ENCODE measurements around the gene GLA.

GLA gene

GRCh38 chrX:101368800-101369199 is 38.9 kb downstream of the GLA start:
- Histone ChIP-seq H3K36me3 (ENCODE audit: low read length) (peaks cover 3% of the 10 kb centered on the region; the same call in 1 of the 2 replicates), H3K9me3 (ENCODE audit: insufficient read depth, low read length) (no peaks in the 10 kb centered on the region), H4K20me1 (ENCODE audit: low read depth, low read length) (no peaks in the 10 kb centered on the region), H3K79me2 (ENCODE audit: insufficient read depth, low read length) (no peaks in the 10 kb centered on the region), H3K9ac (ENCODE audit: low read length) (no peak overlapping the region), H3K27me3 (ENCODE audit: low read length) (no peaks in the 10 kb centered on the region), H3K9me2 (replicated peaks; ENCODE audit: insufficient read depth, low read length) (no peaks in the 10 kb centered on the region), H2AFZ (ENCODE audit: low read depth, low read length, severe bottlenecking) (no peak overlapping the region), H3K4me2 (ENCODE audit: low read depth, low read length, poor library complexity, severe bottlenecking) (no peak overlapping the region), H3K27ac (ENCODE audit: low read depth, low read length) (no peak overlapping the region), H3F3A (ENCODE audit: insufficient read depth) (no peaks in the 10 kb centered on the region), H3K4me3 (ENCODE audit: insufficient read depth, low read length, poor library complexity, severe bottlenecking) (no peak overlapping the region)
- TF ChIP-seq EZH2phosphoT487 (conservative IDR thresholded peaks at IDR 0.05; ENCODE audit: low read length): no peak
- TF ChIP-seq, protein P1, sequence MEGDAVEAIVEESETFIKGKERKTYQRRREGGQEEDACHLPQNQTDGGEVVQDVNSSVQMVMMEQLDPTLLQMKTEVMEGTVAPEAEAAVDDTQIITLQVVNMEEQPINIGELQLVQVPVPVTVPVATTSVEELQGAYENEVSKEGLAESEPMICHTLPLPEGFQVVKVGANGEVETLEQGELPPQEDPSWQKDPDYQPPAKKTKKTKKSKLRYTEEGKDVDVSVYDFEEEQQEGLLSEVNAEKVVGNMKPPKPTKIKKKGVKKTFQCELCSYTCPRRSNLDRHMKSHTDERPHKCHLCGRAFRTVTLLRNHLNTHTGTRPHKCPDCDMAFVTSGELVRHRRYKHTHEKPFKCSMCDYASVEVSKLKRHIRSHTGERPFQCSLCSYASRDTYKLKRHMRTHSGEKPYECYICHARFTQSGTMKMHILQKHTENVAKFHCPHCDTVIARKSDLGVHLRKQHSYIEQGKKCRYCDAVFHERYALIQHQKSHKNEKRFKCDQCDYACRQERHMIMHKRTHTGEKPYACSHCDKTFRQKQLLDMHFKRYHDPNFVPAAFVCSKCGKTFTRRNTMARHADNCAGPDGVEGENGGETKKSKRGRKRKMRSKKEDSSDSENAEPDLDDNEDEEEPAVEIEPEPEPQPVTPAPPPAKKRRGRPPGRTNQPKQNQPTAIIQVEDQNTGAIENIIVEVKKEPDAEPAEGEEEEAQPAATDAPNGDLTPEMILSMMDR (IDR thresholded peaks at IDR 0.05; ENCODE audit: insufficient read depth, low read length, poor library complexity, severe bottlenecking): no peak

DNA sequence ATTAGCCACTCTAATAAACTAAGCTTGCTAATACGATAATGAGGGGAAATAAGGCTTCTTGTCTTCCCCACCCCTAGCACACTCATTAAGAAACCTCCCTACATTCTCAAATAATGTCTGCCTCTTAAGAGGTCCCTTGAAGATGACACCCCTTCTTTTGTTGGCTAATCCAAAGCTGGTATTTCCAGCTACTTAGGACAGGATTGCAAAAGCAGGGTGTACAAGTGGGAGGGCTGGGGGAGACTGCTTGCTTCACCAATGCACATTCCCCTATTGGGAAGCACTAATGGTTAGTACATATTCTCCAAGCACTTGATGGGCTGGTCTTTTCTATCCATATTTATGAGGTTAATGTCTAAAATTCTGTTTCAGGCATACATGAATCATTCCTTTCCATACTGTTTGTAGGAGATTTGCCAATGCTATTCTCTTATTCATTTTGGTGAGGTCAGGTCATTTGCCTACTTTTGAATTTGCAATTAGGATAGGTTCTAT is 42.4 kb downstream of the GLA start:
- H3K9ac ChIP-seq (ENCODE audit: low read length): no peak overlapping the region
- no peaks in the 10 kb centered on the region for H3K9me2 ChIP-seq (replicated peaks; ENCODE audit: insufficient read depth, low read length)
- no peak overlapping the region for H3K4me3 ChIP-seq (ENCODE audit: insufficient read depth, low read length, poor library complexity, severe bottlenecking)
- H2AFZ ChIP-seq (ENCODE audit: low read depth, low read length, severe bottlenecking): no peak overlapping the region
- no peak overlapping the region for H3K27ac ChIP-seq (ENCODE audit: low read depth, low read length)
- no peaks in the 10 kb centered on the region for H3F3A ChIP-seq (ENCODE audit: insufficient read depth)
- H3K36me3 ChIP-seq (ENCODE audit: low read length): no peaks in the 10 kb centered on the region; the same call in 1 of the 2 replicates
- no peaks in the 10 kb centered on the region for H3K79me2 ChIP-seq (ENCODE audit: insufficient read depth, low read length)
- no peak overlapping the region for H3K4me2 ChIP-seq (ENCODE audit: low read depth, low read length, poor library complexity, severe bottlenecking)
- no peaks in the 10 kb centered on the region for H3K9me3 ChIP-seq (ENCODE audit: insufficient read depth, low read length)
- no peaks in the 10 kb centered on the region for H4K20me1 ChIP-seq (ENCODE audit: low read depth, low read length)
- no peaks in the 10 kb centered on the region for H3K27me3 ChIP-seq (ENCODE audit: low read length)
- TF ChIP-seq, protein P1 (IDR thresholded peaks at IDR 0.05; ENCODE audit: insufficient read depth, low read length, poor library complexity, severe bottlenecking): no peak
- TF ChIP-seq EZH2phosphoT487 (conservative IDR thresholded peaks at IDR 0.05; ENCODE audit: low read length): no peak

DNA sequence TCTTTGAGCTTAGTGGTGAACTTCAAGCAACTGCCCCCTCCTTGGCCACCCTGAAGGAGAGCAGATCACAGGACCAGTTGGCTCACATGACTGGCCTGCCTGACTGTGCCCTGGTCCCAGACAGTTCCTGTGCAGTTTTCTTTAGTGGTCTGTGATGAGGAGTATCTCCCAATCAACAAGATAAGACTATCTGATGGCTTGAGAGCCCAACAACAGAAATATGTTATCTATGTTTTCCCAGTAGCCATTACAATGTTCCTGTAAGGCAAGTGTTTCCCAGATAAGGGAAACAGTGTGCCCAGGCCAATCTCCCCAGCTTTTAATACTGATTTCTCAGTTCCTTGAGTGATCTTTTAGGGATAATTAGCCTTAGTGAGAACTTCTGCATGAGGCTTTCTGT is 45.0 kb downstream of the GLA start:
- TF ChIP-seq, protein P1 (IDR thresholded peaks at IDR 0.05; ENCODE audit: insufficient read depth, low read length, poor library complexity, severe bottlenecking): no peak
- TF ChIP-seq EZH2phosphoT487 (conservative IDR thresholded peaks at IDR 0.05; ENCODE audit: low read length): no peak
- H3K27ac ChIP-seq (ENCODE audit: low read depth, low read length): no peak overlapping the region

More for the DNA sequence above, 45.0 kb downstream of the GLA start:
- Histone ChIP-seq H3K4me3 (ENCODE audit: insufficient read depth, low read length, poor library complexity, severe bottlenecking) (no peak overlapping the region), H2AFZ (ENCODE audit: low read depth, low read length, severe bottlenecking) (no peak overlapping the region), H3K9me2 (replicated peaks; ENCODE audit: insufficient read depth, low read length) (no peaks in the 10 kb centered on the region), H3K9me3 (ENCODE audit: insufficient read depth, low read length) (no peaks in the 10 kb centered on the region), H3K9ac (ENCODE audit: low read length) (no peak overlapping the region), H3F3A (ENCODE audit: insufficient read depth) (no peaks in the 10 kb centered on the region), H3K36me3 (ENCODE audit: low read length) (no peaks in the 10 kb centered on the region), H3K4me2 (ENCODE audit: low read depth, low read length, poor library complexity, severe bottlenecking) (no peak overlapping the region), H4K20me1 (ENCODE audit: low read depth, low read length) (no peaks in the 10 kb centered on the region), H3K27me3 (ENCODE audit: low read length) (no peaks in the 10 kb centered on the region), H3K79me2 (ENCODE audit: insufficient read depth, low read length) (no peaks in the 10 kb centered on the region)

Data from SU-DHL-6 (cell line).